ENCODE data around the gene P2RY2. TPM values are rescaled to one million over a fixed set of nuclear protein-coding genes. Genes with fewer than 3 reads are reported as not detected.

Gene P2RY2
- total RNA-seq, 1 experiment from 2014 or later, result 2.9 TPM

- H3K9ac ChIP-seq (ENCODE audit: low read length), result no peak overlapping the region
- POLR2A ChIA-PET, result no interaction called here
- H3K27ac ChIP-seq (ENCODE audit: low read depth, low read length), result no peak overlapping the region
- H3K4me3 ChIP-seq (replicated peaks in 1 of 2; ENCODE audit: low read depth in 1 of 2, low read length in 2 of 2), result no peak overlapping the region
- no peaks in the 10 kb centered on the region for H3K36me3 ChIP-seq (ENCODE audit: control insufficient read depth in 1 of 2, insufficient read depth in 2 of 2, low read length in 2 of 2)
- DNase-seq (ENCODE audit: low read depth, low spot score) (no peak), ATAC-seq (no peak)
- intact Hi-C loops (cut with micrococcal nuclease), result no loop called here
- CTCF ChIA-PET, result no interaction called here
- no peak overlapping the region for H2AFZ ChIP-seq (ENCODE audit: low read depth, low read length, poor library complexity, severe bottlenecking)
- peaks cover 1 to 7% of the 10 kb centered on the region in 2 experiments; a peak in 2 of 4 replicates for H3K4me1 ChIP-seq (ENCODE audit: control insufficient read depth in 1 of 2, insufficient read depth in 2 of 2, low read length in 2 of 2)
- H3K27me3 ChIP-seq (ENCODE audit: insufficient read depth, low read length), result 0 out of 2 replicates have a peak, but pooled peaks cover 2% of the 10 kb centered on the region
- RAD21 ChIA-PET (ENCODE audit: low non-redundant PET in 1 of 2, low total read pairs in 2 of 2, uncharacterized antibody in 2 of 2, unreplicated experiment in 2 of 2), result no interaction called here
- no peaks in the 10 kb centered on the region for H3K79me2 ChIP-seq (ENCODE audit: insufficient read depth, low read length)
- BruUV-seq (replicated peaks), result no TSS peak
- H3K9me2 ChIP-seq (ENCODE audit: insufficient read depth), result no peaks in the 10 kb centered on the region
- no peak overlapping the region for H3K4me2 ChIP-seq (ENCODE audit: low read length)
- TF ChIP-seq ZFX (IDR thresholded peaks at IDR 0.05) (no peak), EGR1 (IDR thresholded peaks at IDR 0.05; ENCODE audit: low read depth) (no peak), ATF3 (IDR thresholded peaks at IDR 0.05) (no peak), CTCF (IDR thresholded peaks at IDR 0.05 in 2 of 3, conservative IDR thresholded peaks at IDR 0.05 in 1 of 3; ENCODE audit: borderline replicate concordance in 1 of 3, insufficient read depth in 1 of 3, low read depth in 2 of 3, low read length in 2 of 3) (no peak), POLR2AphosphoS5 (IDR thresholded peaks at IDR 0.05; ENCODE audit: low read depth, low read length) (no peak), CEBPB (IDR thresholded peaks at IDR 0.05; ENCODE audit: low read depth) (no peak), SRF (IDR thresholded peaks at IDR 0.05; ENCODE audit: low read depth) (no peak), ZNF274 (IDR thresholded peaks at IDR 0.05; ENCODE audit: low read depth, low read length) (no peak), RAD21 (IDR thresholded peaks at IDR 0.05; ENCODE audit: low read depth) (no peak), YY1 (IDR thresholded peaks at IDR 0.05; ENCODE audit: extremely low read depth, insufficient replicate concordance, low read depth, low read length) (no peak), SP1 (IDR thresholded peaks at IDR 0.05; ENCODE audit: low read depth) (no peak), REST (IDR thresholded peaks at IDR 0.05; ENCODE audit: low read depth) (no peak), JUND (IDR thresholded peaks at IDR 0.05) (no peak), ELF1 (IDR thresholded peaks at IDR 0.05; ENCODE audit: borderline replicate concordance, low read depth) (no peak), MAX (IDR thresholded peaks at IDR 0.05) (no peak), CBX3 (IDR thresholded peaks at IDR 0.05; ENCODE audit: low read depth) (no peak), EZH2 (IDR thresholded peaks at IDR 0.05) (no peak), TCF7L2 (IDR thresholded peaks at IDR 0.05; ENCODE audit: borderline replicate concordance, extremely low read depth, insufficient read depth, insufficient read length) (no peak), FOSL1 (IDR thresholded peaks at IDR 0.05; ENCODE audit: low read depth) (no peak), EZH2phosphoT487 (IDR thresholded peaks at IDR 0.05; ENCODE audit: borderline replicate concordance) (no peak)
- H4K20me1 ChIP-seq (ENCODE audit: insufficient read depth), result no peaks in the 10 kb centered on the region
- no peaks in the 10 kb centered on the region for H3K9me3 ChIP-seq (ENCODE audit: control insufficient read depth in 1 of 2, insufficient read depth in 1 of 2, low read depth in 1 of 2, low read length in 2 of 2)
These were observed 66.0 kb downstream of the P2RY2 start for GRCh38 chr11:73284106-73284505.

Data from HCT116 (cell line).